ENCODE measurements around the gene HNRNPUL1. TPM values are rescaled to one million over a fixed set of nuclear protein-coding genes. Genes with fewer than 3 reads are reported as not detected.

The HNRNPUL1 gene
- total RNA-seq, 1 donor from 2014 or later = 132 TPM

DNA sequence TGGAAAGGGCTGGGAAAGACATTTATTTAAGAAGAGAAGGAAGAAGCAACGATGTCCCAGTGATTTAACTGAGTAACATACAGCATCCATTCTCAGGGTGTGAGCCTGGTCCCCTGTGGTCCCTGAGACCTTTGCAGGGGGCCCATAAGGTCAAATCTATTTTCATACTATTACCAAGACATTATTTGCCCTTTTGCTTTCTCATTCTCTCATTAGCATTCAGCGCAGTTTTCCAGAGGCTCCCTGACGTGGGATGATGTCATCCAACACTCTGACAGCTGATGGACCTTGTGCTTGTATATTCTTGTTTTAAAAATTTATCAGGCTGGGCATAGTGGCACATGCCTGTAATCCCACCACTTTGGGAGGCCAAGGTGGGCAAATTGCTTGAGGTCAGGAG, 18.3 kb upstream of the HNRNPUL1 start:
- no peak for DNase-seq (ENCODE audit: low read depth)
- H3K4me3 ChIP-seq (ENCODE audit: low read depth, low read length) = no peak overlapping the region
- no peak for TF ChIP-seq CTCF (IDR thresholded peaks at IDR 0.05; ENCODE audit: insufficient read depth, low read length, poor library complexity, severe bottlenecking)
- no peaks in the 10 kb centered on the region for H3K27me3 ChIP-seq (ENCODE audit: control insufficient read depth, insufficient read depth, low read length)
- H3K36me3 ChIP-seq (ENCODE audit: control insufficient read depth, insufficient read depth, low read length) = peaks cover 1% of the 10 kb centered on the region

DNA sequence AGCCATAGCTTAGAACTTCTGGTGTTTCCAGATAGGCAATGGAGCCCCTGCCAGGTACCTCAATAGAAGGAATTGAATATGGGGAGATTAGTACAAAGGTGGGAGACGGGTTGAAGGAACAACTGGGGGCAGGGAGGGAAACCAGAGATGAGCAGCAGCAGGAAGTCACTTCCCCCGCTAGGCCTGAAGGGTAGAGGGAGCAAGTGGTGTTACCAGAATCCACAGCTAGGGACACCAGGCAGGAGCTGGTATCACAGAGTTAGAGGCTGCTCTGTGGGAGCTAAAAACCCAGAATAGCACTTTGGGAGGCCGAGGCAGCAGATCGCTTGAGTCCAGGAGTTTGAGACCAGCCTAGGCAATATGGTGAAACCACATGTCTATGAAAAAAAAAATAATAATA, 15.3 kb upstream of the HNRNPUL1 start:
- Histone ChIP-seq H3K36me3 (ENCODE audit: control insufficient read depth, insufficient read depth, low read length) (peaks cover 6% of the 10 kb centered on the region), H3K4me3 (ENCODE audit: low read depth, low read length) (no peak overlapping the region), H3K27me3 (ENCODE audit: control insufficient read depth, insufficient read depth, low read length) (no peaks in the 10 kb centered on the region)
- no peak for TF ChIP-seq CTCF (IDR thresholded peaks at IDR 0.05; ENCODE audit: insufficient read depth, low read length, poor library complexity, severe bottlenecking)
- DNase-seq (ENCODE audit: low read depth) = no peak

DNA sequence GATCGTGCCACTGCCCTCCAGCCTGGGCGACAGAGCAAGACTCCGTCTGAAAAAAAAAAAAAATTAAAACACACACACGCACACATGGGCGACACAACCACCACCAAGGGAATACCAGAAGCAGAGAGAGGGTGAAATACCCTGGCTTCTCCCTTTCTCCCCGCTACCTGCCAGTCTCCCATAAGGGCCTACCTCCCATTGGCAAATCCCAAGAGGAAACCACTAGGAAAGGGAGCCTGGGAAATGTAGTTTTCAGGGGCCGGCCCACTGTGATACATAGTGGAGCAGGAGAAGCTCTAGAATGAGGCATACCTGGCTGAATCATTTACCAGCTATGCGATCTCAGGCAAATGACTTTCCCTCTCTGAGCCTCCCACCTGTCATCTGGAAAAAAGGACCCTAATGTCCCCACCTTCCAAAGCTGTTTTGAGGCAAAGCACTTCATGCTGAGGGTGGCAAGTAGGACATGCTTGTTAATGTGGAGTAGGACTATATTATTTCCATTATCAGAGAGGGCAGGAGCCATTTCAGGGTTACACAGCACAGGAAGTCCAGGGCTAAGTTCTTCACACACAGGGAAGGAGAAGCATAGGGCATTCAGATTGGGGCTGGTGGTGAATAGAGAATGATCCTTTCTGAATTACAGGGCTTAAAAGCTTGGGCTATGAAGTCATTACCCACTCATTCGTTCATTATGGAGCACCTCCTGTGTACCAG, 14.3 kb upstream of the HNRNPUL1 start:
- no peak for DNase-seq (ENCODE audit: low read depth)
- TF ChIP-seq CTCF (IDR thresholded peaks at IDR 0.05; ENCODE audit: insufficient read depth, low read length, poor library complexity, severe bottlenecking) = no peak
- Histone ChIP-seq H3K36me3 (ENCODE audit: control insufficient read depth, insufficient read depth, low read length) (peaks cover 6% of the 10 kb centered on the region), H3K4me3 (ENCODE audit: low read depth, low read length) (no peak overlapping the region), H3K27me3 (ENCODE audit: control insufficient read depth, insufficient read depth, low read length) (no peaks in the 10 kb centered on the region)

DNA sequence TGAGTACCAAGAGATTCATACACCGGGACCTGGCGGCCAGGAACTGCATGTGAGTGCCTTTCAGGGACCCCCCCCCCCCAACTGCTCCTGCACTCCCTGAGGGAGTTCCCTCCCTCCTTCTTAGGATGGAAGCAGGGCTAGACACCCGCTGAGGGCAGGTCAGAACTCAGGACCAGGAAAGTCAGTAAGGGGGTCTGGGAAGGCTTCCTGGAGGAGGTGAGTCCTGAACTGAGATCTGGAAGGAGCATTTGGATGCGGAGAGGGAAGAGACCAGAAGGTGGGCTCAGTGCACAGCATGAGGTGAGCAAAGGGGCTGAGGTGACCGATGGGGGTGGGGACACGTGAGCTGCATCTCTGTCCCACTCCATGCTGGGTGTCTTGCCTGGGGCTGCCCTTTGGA, 10.5 kb upstream of the HNRNPUL1 start:
- H3K27me3 ChIP-seq (ENCODE audit: control insufficient read depth, insufficient read depth, low read length) = no peaks in the 10 kb centered on the region
- TF ChIP-seq CTCF (IDR thresholded peaks at IDR 0.05; ENCODE audit: insufficient read depth, low read length, poor library complexity, severe bottlenecking) = no peak
- DNase-seq (ENCODE audit: low read depth) = no peak
- H3K4me3 ChIP-seq (ENCODE audit: low read depth, low read length) = no peak overlapping the region
- H3K36me3 ChIP-seq (ENCODE audit: control insufficient read depth, insufficient read depth, low read length) = peaks cover 6% of the 10 kb centered on the region

DNA sequence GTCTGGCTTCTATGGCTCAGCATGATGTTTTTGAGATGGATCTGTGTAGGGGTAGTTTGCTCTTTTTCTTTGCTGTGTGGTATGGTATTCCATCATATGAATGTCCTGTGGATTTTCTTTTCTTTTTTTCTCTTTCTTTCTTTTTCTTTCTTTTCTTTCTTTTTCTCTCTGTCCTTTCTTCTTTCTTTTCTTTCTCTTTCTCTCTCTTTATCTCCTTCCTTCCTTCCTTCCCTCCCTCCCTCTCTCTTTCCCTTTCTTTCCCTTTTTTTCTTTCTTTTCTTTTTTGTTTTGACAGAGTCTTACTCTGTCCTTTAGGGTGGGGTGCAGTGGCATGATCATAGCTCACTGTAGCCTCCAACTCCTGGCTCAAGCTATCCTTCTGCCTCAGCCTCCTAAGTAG, 9.0 kb upstream of the HNRNPUL1 start:
- TF ChIP-seq CTCF (IDR thresholded peaks at IDR 0.05; ENCODE audit: insufficient read depth, low read length, poor library complexity, severe bottlenecking) = no peak
- no peak overlapping the region for H3K4me3 ChIP-seq (ENCODE audit: low read depth, low read length)
- peaks cover 9% of the 10 kb centered on the region for H3K36me3 ChIP-seq (ENCODE audit: control insufficient read depth, insufficient read depth, low read length)

More for the DNA sequence above, 9.0 kb upstream of the HNRNPUL1 start:
- DNase-seq (ENCODE audit: low read depth) = no peak
- no peaks in the 10 kb centered on the region for H3K27me3 ChIP-seq (ENCODE audit: control insufficient read depth, insufficient read depth, low read length)

All from kidney epithelial cell (primary cell).